ENCODE data around the gene CAMK2G. TPM values are rescaled to one million over a fixed set of nuclear protein-coding genes. Genes with fewer than 3 reads are reported as not detected.

CAMK2G gene
- total RNA-seq, 3 donors from 2014 or later = 22.6 to 28.0 (median 27.2) TPM

- H3K27ac ChIP-seq = peak overlapping the region; percentile 13 to 53
- no peak for DNase-seq (ENCODE audit: low spot score in 2 of 2)
- H3K27me3 ChIP-seq = no peaks in the 10 kb centered on the region
- no peaks in the 10 kb centered on the region for H3K9me3 ChIP-seq
- H3K4me1 ChIP-seq = peaks cover 6 to 17% of the 10 kb centered on the region in 2 donors
- H3K36me3 ChIP-seq = no peaks in the 10 kb centered on the region
- intact Hi-C loops (cut with DNase I; ENCODE audit: low total_unique reads) = no loop called here
- TF ChIP-seq POLR2AphosphoS5 (IDR thresholded peaks at IDR 0.05) (no peak), POLR2A (IDR thresholded peaks at IDR 0.05) (no peak), CTCF (IDR thresholded peaks at IDR 0.05) (no peak)
- peak overlapping the region; percentile 89 to 98 (median 89) for H3K4me3 ChIP-seq
These were observed 528 bp downstream of the CAMK2G start for GRCh38 chr10:73873838-73874215.

- peak overlapping the region in 1 of 2 donors; percentile 55 for H3K27ac ChIP-seq
- peaks cover 6 to 17% of the 10 kb centered on the region in 2 donors for H3K4me1 ChIP-seq
- intact Hi-C loops (cut with DNase I; ENCODE audit: low total_unique reads) = no loop called here
- H3K4me3 ChIP-seq = peak overlapping the region; percentile 89 to 98 (median 89)
- DNase-seq (ENCODE audit: low spot score in 2 of 2) = no peak
- H3K36me3 ChIP-seq = no peaks in the 10 kb centered on the region
- TF ChIP-seq CTCF (IDR thresholded peaks at IDR 0.05) = no peak
- TF ChIP-seq POLR2AphosphoS5 (IDR thresholded peaks at IDR 0.05) = no peak
- no peak for TF ChIP-seq POLR2A (IDR thresholded peaks at IDR 0.05)
- H3K9me3 ChIP-seq = no peaks in the 10 kb centered on the region
- no peaks in the 10 kb centered on the region for H3K27me3 ChIP-seq
These were observed 1.1 kb downstream of the CAMK2G start for GRCh38 chr10:73873142-73873837.

GRCh38 chr10:73872190-73872710 lies 2.1 kb downstream of the CAMK2G start:
- Histone ChIP-seq H3K4me3 (no peak overlapping the region), H3K27me3 (no peaks in the 10 kb centered on the region), H3K36me3 (no peaks in the 10 kb centered on the region), H3K9me3 (no peaks in the 10 kb centered on the region), H3K27ac (peak overlapping the region; percentile 35 to 43), H3K4me1 (peaks cover 6 to 17% of the 10 kb centered on the region in 2 donors)
- no peak for TF ChIP-seq POLR2AphosphoS5 (IDR thresholded peaks at IDR 0.05)
- TF ChIP-seq POLR2A (IDR thresholded peaks at IDR 0.05) = no peak
- no peak for DNase-seq (ENCODE audit: low spot score in 2 of 2)
- intact Hi-C loops (cut with DNase I; ENCODE audit: low total_unique reads) = no loop called here

- Histone ChIP-seq H3K36me3 (no peaks in the 10 kb centered on the region), H3K27me3 (no peaks in the 10 kb centered on the region), H3K9me3 (no peaks in the 10 kb centered on the region), H3K27ac (peak overlapping the region; percentile 35 to 43), H3K4me3 (no peak overlapping the region), H3K4me1 (peaks cover 6 to 17% of the 10 kb centered on the region in 2 donors)
- no peak for DNase-seq (ENCODE audit: low spot score in 2 of 2)
- TF ChIP-seq POLR2AphosphoS5 (IDR thresholded peaks at IDR 0.05) (no peak), CTCF (IDR thresholded peaks at IDR 0.05) (no peak), POLR2A (IDR thresholded peaks at IDR 0.05) (no peak)
- intact Hi-C loops (cut with DNase I; ENCODE audit: low total_unique reads) = no loop called here
These were observed 2.8 kb downstream of the CAMK2G start for GRCh38 chr10:73871295-73872189.

- no peaks in the 10 kb centered on the region for H3K9me3 ChIP-seq
- H3K4me3 ChIP-seq = no peak overlapping the region
- no peak for DNase-seq (ENCODE audit: low spot score in 2 of 2)
- peak overlapping the region in 1 of 2 donors; percentile 48 for H3K27ac ChIP-seq
- intact Hi-C loops (cut with DNase I; ENCODE audit: low total_unique reads) = no loop called here
- TF ChIP-seq POLR2A (IDR thresholded peaks at IDR 0.05) (no peak), CTCF (IDR thresholded peaks at IDR 0.05) (no peak), POLR2AphosphoS5 (IDR thresholded peaks at IDR 0.05) (no peak)
- H3K4me1 ChIP-seq = peaks cover 6 to 17% of the 10 kb centered on the region in 2 donors
- H3K27me3 ChIP-seq = no peaks in the 10 kb centered on the region
- no peaks in the 10 kb centered on the region for H3K36me3 ChIP-seq
These were observed 5.6 kb downstream of the CAMK2G start for GRCh38 chr10:73868655-73869195.
